Measurements from ENCODE around the gene SMYD5. TPM values are rescaled to one million over a fixed set of nuclear protein-coding genes. Genes with fewer than 3 reads are reported as not detected.

SMYD5 gene
- total and polyA plus RNA-seq, 3 experiments from 2014 or later, result 21.5 to 42.8 (median 41.2) TPM

DNA sequence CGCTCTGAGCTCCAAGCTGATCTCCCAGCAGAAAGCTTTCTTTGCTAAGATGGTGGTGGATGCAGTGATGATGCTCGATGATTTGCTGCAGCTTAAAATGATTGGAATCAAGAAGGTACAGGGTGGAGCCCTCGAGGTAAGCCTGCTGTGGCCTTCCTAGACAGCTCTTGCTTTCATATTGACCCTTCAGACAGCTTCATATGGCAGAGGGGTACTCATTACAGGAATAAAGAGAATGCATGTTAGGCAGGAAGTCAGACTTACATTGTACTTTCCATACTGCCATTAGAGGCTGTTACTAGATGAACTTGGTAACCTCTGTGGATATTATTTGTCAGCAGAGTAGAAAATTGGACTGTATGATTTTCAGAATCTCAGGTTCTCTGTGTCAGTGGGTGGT, 30.5 kb downstream of the SMYD5 start:
- CTCF ChIA-PET, result interaction anchor here (1.1 to 1.2 kb wide), 2 partner anchors 13 to 32 kb away, joined by 3 to 4 read pairs; no protein-coding TSS in a partner anchor
- no peaks in the 10 kb centered on the region for H3K27me3 Mint-ChIP-seq
- Histone ChIP-seq H3K9me3 (ENCODE audit: low read length) (no peaks in the 10 kb centered on the region), H3K4me1 (ENCODE audit: insufficient read depth, low read length) (no peaks in the 10 kb centered on the region), H3K4me3 (ENCODE audit: low read length) (no peak overlapping the region), H3K27ac (ENCODE audit: low read depth, low read length) (no peak overlapping the region), H3K36me3 (ENCODE audit: insufficient read depth, low read length) (peaks cover 76% of the 10 kb centered on the region), H3K27me3 (ENCODE audit: insufficient read depth, low read length, poor library complexity, severe bottlenecking) (no peaks in the 10 kb centered on the region)
- peaks cover 0 to 12% (median 6%) of the 10 kb centered on the region in 3 donors for H3K4me1 Mint-ChIP-seq
- H3K27ac Mint-ChIP-seq, result peak overlapping the region in 2 of 8 donors; percentile 58 to 75
- no peaks in the 10 kb centered on the region for H3K9me3 Mint-ChIP-seq
- peaks cover 3 to 93% (median 21%) of the 10 kb centered on the region in 3 donors for H3K36me3 Mint-ChIP-seq
- POLR2A ChIA-PET, result no interaction called here
- no peak overlapping the region for H3K4me3 Mint-ChIP-seq
- DNase-seq, result no peak

DNA sequence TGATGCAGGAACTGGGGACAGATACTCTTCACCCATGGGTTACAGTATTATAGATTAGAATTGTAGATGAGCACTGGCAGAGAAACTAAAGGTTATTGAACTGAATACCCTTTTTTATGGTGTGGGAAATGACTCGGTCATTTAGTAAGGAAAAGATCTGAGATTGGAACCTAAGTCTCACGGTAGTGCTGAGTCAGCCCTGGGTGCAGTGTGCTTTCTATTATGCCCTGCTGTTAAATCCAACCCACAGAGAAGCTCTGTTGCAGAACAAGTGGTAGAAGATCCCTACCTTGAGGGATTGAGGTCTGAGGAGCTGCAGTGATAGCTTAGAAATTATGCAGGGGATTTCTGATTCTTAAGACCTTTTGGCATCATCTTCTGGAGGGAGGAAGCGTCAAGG, 32.8 kb downstream of the SMYD5 start:
- Histone ChIP-seq H3K4me1 (ENCODE audit: insufficient read depth, low read length) (no peaks in the 10 kb centered on the region), H3K27me3 (ENCODE audit: insufficient read depth, low read length, poor library complexity, severe bottlenecking) (no peaks in the 10 kb centered on the region), H3K36me3 (ENCODE audit: insufficient read depth, low read length) (peaks cover 76% of the 10 kb centered on the region), H3K9me3 (ENCODE audit: low read length) (no peaks in the 10 kb centered on the region), H3K4me3 (ENCODE audit: low read length) (no peak overlapping the region), H3K27ac (ENCODE audit: low read depth, low read length) (no peak overlapping the region)
- Mint-ChIP-seq H3K27me3 (no peaks in the 10 kb centered on the region), H3K9me3 (no peaks in the 10 kb centered on the region), H3K4me1 (peaks cover 0 to 12% (median 4%) of the 10 kb centered on the region in 3 donors), H3K36me3 (peaks cover 4 to 95% (median 27%) of the 10 kb centered on the region in 3 donors), H3K27ac (peak overlapping the region in 2 of 8 donors; percentile 9 to 68), H3K4me3 (no peak overlapping the region)
- ChIA-PET POLR2A (no interaction called here), CTCF (no interaction called here)
- DNase-seq, result no peak

DNA sequence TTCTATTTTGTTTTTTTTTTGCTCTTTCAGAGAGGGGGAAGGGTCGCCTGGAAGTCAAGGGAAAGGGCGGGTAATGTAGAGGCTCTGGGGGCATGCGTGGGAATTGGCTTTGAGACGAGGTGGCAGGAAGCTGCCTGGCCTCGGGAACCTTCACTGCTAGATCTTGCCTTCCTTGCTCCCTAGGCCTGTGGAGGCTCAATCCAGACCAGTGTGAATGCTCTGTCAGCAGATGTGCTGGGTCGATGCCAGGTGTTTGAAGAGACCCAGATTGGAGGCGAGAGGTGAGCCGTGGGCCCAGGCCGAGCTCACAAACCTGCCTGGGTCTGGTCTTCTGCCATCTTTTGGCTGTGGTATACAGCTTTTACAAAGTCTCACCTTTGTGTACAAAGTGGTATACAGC, 35.6 kb downstream of the SMYD5 start:
- peak overlapping the region in 1 of 8 donors; percentile 8 for H3K27ac Mint-ChIP-seq
- DNase-seq, result no peak

DNA sequence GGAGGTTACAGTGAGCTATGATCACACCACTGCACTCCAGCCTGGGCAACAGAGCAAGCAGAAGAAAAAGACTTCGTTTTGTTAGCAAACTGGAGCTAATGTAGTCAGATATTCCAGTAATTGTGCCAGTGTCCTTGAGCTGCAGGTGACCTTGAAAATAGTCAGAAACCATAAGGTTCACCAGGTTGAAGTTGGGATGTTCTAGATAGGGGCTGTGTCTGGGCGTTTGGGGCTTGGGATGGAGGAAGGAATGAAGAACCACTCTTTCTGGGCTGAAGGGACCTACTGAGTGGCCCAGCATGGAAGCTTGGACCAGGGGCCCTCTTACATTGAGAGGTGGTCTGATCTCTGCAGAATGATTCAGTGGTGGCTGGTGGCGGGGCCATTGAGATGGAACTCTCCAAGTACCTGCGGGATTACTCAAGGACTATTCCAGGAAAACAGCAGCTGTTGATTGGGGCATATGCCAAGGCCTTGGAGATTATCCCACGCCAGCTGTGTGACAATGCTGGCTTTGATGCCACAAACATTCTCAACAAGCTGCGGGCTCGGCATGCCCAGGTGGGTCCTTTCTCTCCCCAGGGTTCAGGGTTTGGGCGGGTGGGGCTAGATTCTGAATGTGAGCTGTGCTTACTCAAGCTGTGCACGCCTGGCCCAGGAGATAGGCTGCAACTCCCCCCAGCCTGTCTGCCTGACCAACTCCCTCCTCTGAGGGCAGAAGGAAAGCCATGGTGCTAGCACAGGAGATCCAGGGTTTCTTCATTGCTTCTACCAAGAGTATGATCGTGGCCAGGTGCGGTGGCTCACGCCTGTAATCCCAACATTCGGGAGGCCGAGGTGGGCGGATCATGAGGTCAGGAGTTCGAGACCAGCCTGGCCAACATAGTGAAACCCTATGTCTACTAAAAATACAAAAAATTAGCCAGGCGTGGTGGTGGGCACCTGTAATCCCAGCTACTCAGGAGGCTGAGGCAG, 37.1 kb downstream of the SMYD5 start:
- Mint-ChIP-seq H3K27ac (peak overlapping the region in 4 of 8 donors; percentile 56 to 66 (median 59)), H3K36me3 (peaks cover 4 to 84% (median 15%) of the 10 kb centered on the region in 3 donors)

More for the DNA sequence above, 35.6 kb downstream of the SMYD5 start:
- no peaks in the 10 kb centered on the region for H3K9me3 ChIP-seq (ENCODE audit: low read length)
- H3K27me3 ChIP-seq (ENCODE audit: insufficient read depth, low read length, poor library complexity, severe bottlenecking), result no peaks in the 10 kb centered on the region
- ChIA-PET CTCF (interaction anchor here (1.4 kb wide), 1 partner anchor 39 kb away, joined by 3 read pairs; no protein-coding TSS in a partner anchor), POLR2A (interaction anchor here (0.6 kb wide), 1 partner anchor 37 kb away, joined by 3 read pairs; no protein-coding TSS in a partner anchor)
- no peak overlapping the region for H3K4me3 ChIP-seq (ENCODE audit: low read length)
- no peak overlapping the region for H3K4me3 Mint-ChIP-seq
- H3K36me3 Mint-ChIP-seq, result peaks cover 4 to 99% (median 21%) of the 10 kb centered on the region in 3 donors
- no peak overlapping the region for H3K27ac ChIP-seq (ENCODE audit: low read depth, low read length)
- peaks cover 75% of the 10 kb centered on the region for H3K36me3 ChIP-seq (ENCODE audit: insufficient read depth, low read length)
- peaks cover 0 to 5% (median 0%) of the 10 kb centered on the region in 3 donors for H3K4me1 Mint-ChIP-seq
- no peaks in the 10 kb centered on the region for H3K27me3 Mint-ChIP-seq
- H3K4me1 ChIP-seq (ENCODE audit: insufficient read depth, low read length), result no peaks in the 10 kb centered on the region
- no peaks in the 10 kb centered on the region for H3K9me3 Mint-ChIP-seq

DNA sequence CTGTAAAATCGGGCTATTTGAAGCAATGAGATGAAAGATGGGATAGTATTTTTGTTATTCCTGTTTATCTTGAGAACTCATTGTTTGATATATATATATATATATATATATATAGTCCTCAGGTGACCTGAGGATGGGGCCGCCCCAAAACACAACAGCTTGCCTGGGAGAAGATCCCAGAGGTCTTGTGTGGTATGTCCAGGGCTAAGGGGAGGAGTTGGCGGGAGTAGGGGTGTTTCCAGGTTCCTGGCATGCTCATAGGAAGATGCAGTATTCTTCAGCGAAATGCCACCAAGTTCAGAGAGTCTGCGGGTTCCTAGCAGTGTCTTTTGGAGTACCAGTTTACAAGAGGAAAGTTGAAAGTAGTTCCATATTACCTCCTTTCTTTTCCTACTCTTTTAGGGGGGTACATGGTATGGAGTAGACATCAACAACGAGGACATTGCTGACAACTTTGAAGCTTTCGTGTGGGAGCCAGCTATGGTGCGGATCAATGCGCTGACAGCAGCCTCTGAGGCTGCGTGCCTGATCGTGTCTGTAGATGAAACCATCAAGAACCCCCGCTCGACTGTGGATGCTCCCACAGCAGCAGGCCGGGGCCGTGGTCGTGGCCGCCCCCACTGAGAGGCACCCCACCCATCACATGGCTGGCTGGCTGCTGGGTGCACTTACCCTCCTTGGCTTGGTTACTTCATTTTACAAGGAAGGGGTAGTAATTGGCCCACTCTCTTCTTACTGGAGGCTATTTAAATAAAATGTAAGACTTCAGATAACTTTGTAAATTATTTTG, 38.4 kb downstream of the SMYD5 start:
- Mint-ChIP-seq H3K9me3 (no peaks in the 10 kb centered on the region), H3K27ac (no peak overlapping the region), H3K27me3 (peaks cover 0 to 2% of the 10 kb centered on the region in 2 donors), H3K4me1 (peaks cover 0 to 7% (median 2%) of the 10 kb centered on the region in 3 donors), H3K4me3 (no peak overlapping the region), H3K36me3 (peaks cover 4 to 71% (median 11%) of the 10 kb centered on the region in 3 donors)
- ChIA-PET POLR2A (no interaction called here), CTCF (no interaction called here)
- H3K27me3 ChIP-seq (ENCODE audit: insufficient read depth, low read length, poor library complexity, severe bottlenecking), result no peaks in the 10 kb centered on the region
- peaks cover 47% of the 10 kb centered on the region for H3K36me3 ChIP-seq (ENCODE audit: insufficient read depth, low read length)
- no peaks in the 10 kb centered on the region for H3K4me1 ChIP-seq (ENCODE audit: insufficient read depth, low read length)
- DNase-seq, result no peak
- H3K27ac ChIP-seq (ENCODE audit: low read depth, low read length), result no peak overlapping the region
- H3K4me3 ChIP-seq (ENCODE audit: low read length), result no peak overlapping the region
- no peaks in the 10 kb centered on the region for H3K9me3 ChIP-seq (ENCODE audit: low read length)

More for the DNA sequence above, 37.1 kb downstream of the SMYD5 start:
- DNase-seq, result no peak
- no peak overlapping the region for H3K27ac ChIP-seq (ENCODE audit: low read depth, low read length)
- Mint-ChIP-seq H3K4me3 (no peak overlapping the region), H3K27me3 (peaks cover 0 to 2% of the 10 kb centered on the region in 2 donors), H3K9me3 (no peaks in the 10 kb centered on the region), H3K4me1 (peaks cover 0 to 2% (median 0%) of the 10 kb centered on the region in 3 donors)
- H3K27me3 ChIP-seq (ENCODE audit: insufficient read depth, low read length, poor library complexity, severe bottlenecking), result no peaks in the 10 kb centered on the region
- H3K4me3 ChIP-seq (ENCODE audit: low read length), result no peak overlapping the region
- peaks cover 60% of the 10 kb centered on the region for H3K36me3 ChIP-seq (ENCODE audit: insufficient read depth, low read length)
- CTCF ChIA-PET, result interaction anchor here (1.3 to 1.4 kb wide), 3 partner anchors 39 to 74 kb away, joined by 3 to 4 read pairs (median 3); no protein-coding TSS in a partner anchor
- POLR2A ChIA-PET, result no interaction called here
- no peaks in the 10 kb centered on the region for H3K4me1 ChIP-seq (ENCODE audit: insufficient read depth, low read length)
- no peaks in the 10 kb centered on the region for H3K9me3 ChIP-seq (ENCODE audit: low read length)

DNA sequence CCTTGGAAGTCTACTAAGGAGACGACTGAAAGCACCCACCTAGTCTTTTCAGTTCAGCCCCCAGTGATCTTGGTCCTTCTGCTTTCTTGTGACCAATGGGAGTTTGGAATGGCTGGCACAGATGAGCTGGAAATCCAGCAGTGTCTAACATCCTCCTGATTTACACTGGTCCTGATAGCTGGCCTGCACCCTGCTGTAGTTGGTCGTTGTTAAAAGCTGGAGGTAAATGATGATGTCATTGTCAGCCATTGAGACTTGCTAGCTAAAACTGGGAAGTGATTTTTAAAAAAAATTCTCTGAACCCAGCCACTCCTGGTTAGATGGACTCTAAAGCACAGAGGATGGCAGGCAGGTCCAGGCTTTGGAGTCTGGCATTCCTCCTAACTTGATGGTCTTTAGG, 39.4 kb downstream of the SMYD5 start:
- no peaks in the 10 kb centered on the region for H3K9me3 ChIP-seq (ENCODE audit: low read length)
- Mint-ChIP-seq H3K27ac (peak overlapping the region in 3 of 8 donors; percentile 58 to 77 (median 60)), H3K36me3 (peaks cover 4 to 62% (median 8%) of the 10 kb centered on the region in 3 donors), H3K4me3 (no peak overlapping the region), H3K9me3 (no peaks in the 10 kb centered on the region), H3K4me1 (peaks cover 0 to 15% (median 2%) of the 10 kb centered on the region in 3 donors), H3K27me3 (peaks cover 0 to 2% of the 10 kb centered on the region in 2 donors)
- ChIA-PET POLR2A (no interaction called here), CTCF (no interaction called here)
- no peak for DNase-seq
- H3K27me3 ChIP-seq (ENCODE audit: insufficient read depth, low read length, poor library complexity, severe bottlenecking), result no peaks in the 10 kb centered on the region
- no peak overlapping the region for H3K4me3 ChIP-seq (ENCODE audit: low read length)
- H3K27ac ChIP-seq (ENCODE audit: low read depth, low read length), result no peak overlapping the region
- peaks cover 42% of the 10 kb centered on the region for H3K36me3 ChIP-seq (ENCODE audit: insufficient read depth, low read length)
- no peaks in the 10 kb centered on the region for H3K4me1 ChIP-seq (ENCODE audit: insufficient read depth, low read length)

DNA sequence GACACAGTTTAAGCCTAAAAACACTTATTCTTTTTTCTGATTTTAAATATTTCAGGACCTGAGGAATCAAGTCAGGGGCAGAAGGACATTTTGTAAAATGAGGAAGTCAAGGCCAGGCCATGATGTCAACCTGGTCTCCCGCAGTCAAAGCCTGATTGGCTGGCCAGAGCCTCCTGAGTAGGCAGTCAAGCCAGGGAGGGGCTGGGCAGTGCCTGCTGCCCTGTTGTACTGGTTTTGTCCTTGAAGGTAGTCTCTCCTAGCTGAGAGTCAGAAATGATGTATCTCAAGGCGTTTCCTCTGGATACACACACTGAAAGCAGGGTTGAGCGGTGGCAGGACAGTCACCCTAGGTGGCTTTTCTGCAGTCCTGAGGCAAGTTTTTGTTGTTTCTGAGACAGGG, 39.9 kb downstream of the SMYD5 start:
- DNase-seq, result no peak
- H3K27me3 Mint-ChIP-seq, result peaks cover 0 to 2% of the 10 kb centered on the region in 2 donors
- Histone ChIP-seq H3K9me3 (ENCODE audit: low read length) (no peaks in the 10 kb centered on the region), H3K27me3 (ENCODE audit: insufficient read depth, low read length, poor library complexity, severe bottlenecking) (no peaks in the 10 kb centered on the region), H3K27ac (ENCODE audit: low read depth, low read length) (no peak overlapping the region), H3K4me1 (ENCODE audit: insufficient read depth, low read length) (no peaks in the 10 kb centered on the region), H3K36me3 (ENCODE audit: insufficient read depth, low read length) (peaks cover 37% of the 10 kb centered on the region), H3K4me3 (ENCODE audit: low read length) (no peak overlapping the region)
- H3K4me3 Mint-ChIP-seq, result no peak overlapping the region
- peaks cover 0 to 15% (median 2%) of the 10 kb centered on the region in 3 donors for H3K4me1 Mint-ChIP-seq
- peaks cover 4 to 61% (median 8%) of the 10 kb centered on the region in 3 donors for H3K36me3 Mint-ChIP-seq
- no peaks in the 10 kb centered on the region for H3K9me3 Mint-ChIP-seq
- POLR2A ChIA-PET, result no interaction called here
- CTCF ChIA-PET, result no interaction called here
- no peak overlapping the region for H3K27ac Mint-ChIP-seq
